ENCODE measurements around the gene C14orf132. TPM values are rescaled to one million over a fixed set of nuclear protein-coding genes. Genes with fewer than 3 reads are reported as not detected.

Gene C14orf132
- total and polyA plus RNA-seq, 9 donors = 3.9 to 20.3 (median 7.7) TPM

DNA sequence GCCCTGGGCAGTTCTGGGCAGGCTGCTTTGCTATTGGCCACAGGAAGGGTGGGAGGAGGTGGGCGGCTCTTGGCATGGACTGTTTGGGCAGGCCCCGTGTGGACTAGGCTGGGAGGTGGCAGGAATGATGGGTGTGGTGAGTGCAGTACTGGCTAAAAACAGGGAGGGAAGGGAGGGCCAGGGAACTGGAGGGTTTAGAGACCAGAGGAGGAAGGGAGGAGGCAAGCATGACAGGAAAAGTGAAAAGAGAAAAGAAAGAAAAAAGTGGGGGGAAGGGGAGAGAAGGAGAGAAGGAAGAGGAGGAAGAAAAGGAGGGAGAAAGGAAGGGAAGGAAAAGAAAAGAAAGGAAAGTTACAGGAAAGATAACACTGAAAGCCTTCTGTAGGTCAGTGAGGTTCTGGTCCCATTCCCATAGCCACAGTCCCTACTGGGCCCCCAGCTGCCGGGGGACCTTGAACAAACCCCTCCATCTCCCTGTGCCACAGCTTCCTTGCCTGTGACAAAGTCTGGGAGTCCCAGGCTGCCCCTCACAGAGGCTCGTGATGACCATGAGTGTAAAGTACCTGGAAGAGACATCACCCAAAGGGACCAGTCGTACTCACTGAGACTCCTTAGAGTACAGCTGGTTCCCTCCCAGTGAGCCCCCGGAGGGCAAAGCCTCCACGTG is 1.1 kb upstream of the C14orf132 start:
- peak in 2 of 5 donors; percentile 31 to 33 for DNase-seq
- WGBS, 3 donors = 21 to 28% (median 27%) methylated on average over 7 of the region's 7 CpGs

DNA sequence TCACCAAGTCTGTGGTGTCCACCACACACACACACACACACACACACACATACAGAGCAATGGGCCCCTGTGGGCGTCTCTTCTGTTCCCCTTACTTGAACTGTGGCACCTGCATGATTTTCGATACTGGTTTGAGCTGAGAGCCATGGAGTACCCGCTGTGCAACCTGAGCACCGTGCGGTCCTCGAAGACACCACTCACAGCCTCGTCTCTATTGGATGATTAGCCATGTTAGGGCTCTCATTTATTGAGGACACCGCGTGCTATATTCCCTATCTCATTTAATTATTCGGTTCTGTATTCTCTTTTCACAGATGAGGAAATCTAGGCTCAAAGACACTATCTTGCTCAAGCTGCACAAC is 623 bp upstream of the C14orf132 start:
- intact Hi-C loops (cut with DNase I) = no loop called here
- TF ChIP-seq, protein P1, sequence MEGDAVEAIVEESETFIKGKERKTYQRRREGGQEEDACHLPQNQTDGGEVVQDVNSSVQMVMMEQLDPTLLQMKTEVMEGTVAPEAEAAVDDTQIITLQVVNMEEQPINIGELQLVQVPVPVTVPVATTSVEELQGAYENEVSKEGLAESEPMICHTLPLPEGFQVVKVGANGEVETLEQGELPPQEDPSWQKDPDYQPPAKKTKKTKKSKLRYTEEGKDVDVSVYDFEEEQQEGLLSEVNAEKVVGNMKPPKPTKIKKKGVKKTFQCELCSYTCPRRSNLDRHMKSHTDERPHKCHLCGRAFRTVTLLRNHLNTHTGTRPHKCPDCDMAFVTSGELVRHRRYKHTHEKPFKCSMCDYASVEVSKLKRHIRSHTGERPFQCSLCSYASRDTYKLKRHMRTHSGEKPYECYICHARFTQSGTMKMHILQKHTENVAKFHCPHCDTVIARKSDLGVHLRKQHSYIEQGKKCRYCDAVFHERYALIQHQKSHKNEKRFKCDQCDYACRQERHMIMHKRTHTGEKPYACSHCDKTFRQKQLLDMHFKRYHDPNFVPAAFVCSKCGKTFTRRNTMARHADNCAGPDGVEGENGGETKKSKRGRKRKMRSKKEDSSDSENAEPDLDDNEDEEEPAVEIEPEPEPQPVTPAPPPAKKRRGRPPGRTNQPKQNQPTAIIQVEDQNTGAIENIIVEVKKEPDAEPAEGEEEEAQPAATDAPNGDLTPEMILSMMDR (IDR thresholded peaks at IDR 0.05) = no peak
- TF ChIP-seq POLR2A (IDR thresholded peaks at IDR 0.05) (no peak), EP300 (IDR thresholded peaks at IDR 0.05) (no peak)
- no peak for DNase-seq
- Histone ChIP-seq H3K9me3 (no peaks in the 10 kb centered on the region), H3K4me1 (ENCODE audit: insufficient read depth) (peaks cover 3% of the 10 kb centered on the region), H3K36me3 (no peaks in the 10 kb centered on the region), H3K27ac (no peak overlapping the region), H3K4me3 (peak overlapping the region; percentile 76), H3K27me3 (no peaks in the 10 kb centered on the region)
- WGBS, 3 donors = 17 to 22% (median 20%) methylated on average over 10 of the region's 10 CpGs

More for the DNA sequence above, 1.1 kb upstream of the C14orf132 start:
- Histone ChIP-seq H3K4me3 (no peak overlapping the region), H3K4me1 (ENCODE audit: insufficient read depth) (peaks cover 3% of the 10 kb centered on the region), H3K27me3 (no peaks in the 10 kb centered on the region), H3K36me3 (no peaks in the 10 kb centered on the region), H3K27ac (no peak overlapping the region), H3K9me3 (no peaks in the 10 kb centered on the region)
- TF ChIP-seq, protein P1 (IDR thresholded peaks at IDR 0.05) = no peak
- no peak for TF ChIP-seq EP300 (IDR thresholded peaks at IDR 0.05)
- no peak for TF ChIP-seq POLR2A (IDR thresholded peaks at IDR 0.05)
- intact Hi-C loops (cut with DNase I) = no loop called here

DNA sequence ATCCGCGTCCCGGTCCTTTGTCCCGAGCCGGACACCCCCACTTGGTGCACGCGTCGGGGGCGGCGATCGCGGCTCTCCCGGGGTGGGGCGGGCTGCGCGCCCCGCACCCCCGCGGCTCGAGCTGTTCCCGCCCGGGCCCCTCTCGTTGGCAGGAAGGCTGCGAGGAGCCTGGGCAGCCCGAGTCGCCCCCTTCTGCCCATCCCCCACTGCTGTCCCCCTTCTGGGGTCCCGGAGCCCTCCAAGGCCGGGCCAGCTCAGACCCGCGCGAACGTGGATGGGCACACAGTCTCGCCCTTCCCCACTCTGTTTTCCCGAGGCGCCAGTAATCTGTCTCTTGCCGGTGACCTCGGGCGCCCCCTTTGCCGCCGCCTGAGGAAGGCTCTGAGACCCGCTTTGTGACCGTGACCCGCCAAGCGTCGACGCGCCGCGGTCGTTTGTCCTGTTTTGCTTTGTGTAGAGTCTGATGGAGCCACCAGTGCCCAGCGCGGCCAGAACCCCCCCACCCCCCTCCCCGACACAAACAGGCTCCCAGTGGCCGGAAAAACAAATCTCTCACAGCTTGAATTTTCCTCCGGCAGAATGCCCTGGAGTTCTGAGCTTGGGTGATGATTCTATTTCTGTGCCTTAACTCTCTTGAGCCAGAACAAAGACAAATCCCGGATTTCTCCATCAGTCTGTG is 610 bp downstream of the C14orf132 start:
- H3K27me3 ChIP-seq = no peaks in the 10 kb centered on the region
- H3K27ac ChIP-seq = no peak overlapping the region
- no peaks in the 10 kb centered on the region for H3K9me3 ChIP-seq
- intact Hi-C loops (cut with DNase I) = no loop called here
- H3K4me3 ChIP-seq = peak overlapping the region; percentile 76
- DNase-seq = peak in 2 of 5 donors; percentile 19 to 39
- peaks cover 3% of the 10 kb centered on the region for H3K4me1 ChIP-seq (ENCODE audit: insufficient read depth)
- H3K36me3 ChIP-seq = no peaks in the 10 kb centered on the region
- TF ChIP-seq EP300 (IDR thresholded peaks at IDR 0.05) = no peak
- TF ChIP-seq, protein P1 (IDR thresholded peaks at IDR 0.05) = no peak
- no peak for TF ChIP-seq POLR2A (IDR thresholded peaks at IDR 0.05)
- WGBS, 3 donors = 0% methylated on average over 24 to 56 of the region's 56 CpGs

DNA sequence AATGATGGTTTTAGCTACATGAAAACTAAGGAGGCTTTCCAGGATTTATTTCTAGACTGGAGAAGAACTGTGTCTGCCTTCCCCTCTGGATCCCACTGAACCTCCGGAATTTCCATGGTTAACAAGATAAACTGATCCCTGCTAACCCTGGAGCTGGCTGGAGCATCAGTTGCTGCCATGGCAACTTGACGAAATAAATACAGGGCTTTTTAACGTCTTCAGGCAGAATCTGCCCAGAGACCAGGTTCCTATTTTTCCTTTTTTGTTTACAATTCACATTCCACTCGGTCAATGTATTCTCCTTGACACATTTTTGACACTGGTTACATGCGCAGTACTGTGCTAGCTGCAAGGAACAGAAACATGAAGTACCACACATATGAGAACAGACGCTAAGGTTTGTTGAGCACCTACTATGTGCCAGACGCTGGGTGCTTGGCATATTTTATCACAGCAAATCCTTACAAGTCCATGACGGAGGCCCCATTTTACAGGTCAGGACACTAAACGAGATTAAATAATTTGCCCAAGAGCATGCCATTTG is 1.7 kb downstream of the C14orf132 start:
- Histone ChIP-seq H3K27ac (no peak overlapping the region), H3K4me3 (peak overlapping the region; percentile 76), H3K4me1 (ENCODE audit: insufficient read depth) (peaks cover 3% of the 10 kb centered on the region), H3K27me3 (no peaks in the 10 kb centered on the region), H3K9me3 (no peaks in the 10 kb centered on the region), H3K36me3 (no peaks in the 10 kb centered on the region)
- DNase-seq = no peak
- intact Hi-C loops (cut with DNase I) = no loop called here
- 64 to 68% (median 65%) methylated on average over 9 of the region's 9 CpGs for WGBS, 3 donors
- no peak for TF ChIP-seq EP300 (IDR thresholded peaks at IDR 0.05)
- TF ChIP-seq, protein P1 (IDR thresholded peaks at IDR 0.05) = no peak
- no peak for TF ChIP-seq POLR2A (IDR thresholded peaks at IDR 0.05)
